ENCODE data around the gene LDB3. TPM values are rescaled to one million over a fixed set of nuclear protein-coding genes. Genes with fewer than 3 reads are reported as not detected.

LDB3 gene
- total RNA-seq, 1 experiment from 2014 or later, result 0.04 TPM

GRCh38 chr10:86726677-86726999, 58.3 kb downstream of the LDB3 start:
- Histone ChIP-seq H2AFZ (ENCODE audit: low read length) (no peak overlapping the region), H3K9ac (ENCODE audit: low read length) (no peak overlapping the region), H3K27ac (ENCODE audit: low read length) (no peak overlapping the region), H3F3A (ENCODE audit: low read length, unreplicated experiment) (no peaks in the 10 kb centered on the region), H3K4me3 (ENCODE audit: low read length) (no peak overlapping the region), H3K9me3 (ENCODE audit: low read length) (no peaks in the 10 kb centered on the region), H3K4me2 (ENCODE audit: low read length) (no peak overlapping the region), H3K9me2 (replicated peaks; ENCODE audit: low read length) (no peaks in the 10 kb centered on the region), H3K79me2 (ENCODE audit: low read length) (no peaks in the 10 kb centered on the region), H4K20me1 (ENCODE audit: low read length) (no peaks in the 10 kb centered on the region), H3K36me3 (ENCODE audit: low read depth, low read length) (no peaks in the 10 kb centered on the region), H3K4me1 (ENCODE audit: insufficient read depth, low read length) (no peaks in the 10 kb centered on the region; the same call in 1 of the 2 replicates), H3K27me3 (ENCODE audit: low read length) (no peaks in the 10 kb centered on the region)
- TF ChIP-seq EZH2phosphoT487 (IDR thresholded peaks at IDR 0.05; ENCODE audit: borderline replicate concordance, low read length) (no peak), EZH2 (IDR thresholded peaks at IDR 0.05; ENCODE audit: low read length, unreplicated experiment) (no peak), CTCF (conservative IDR thresholded peaks at IDR 0.05; ENCODE audit: low read depth, low read length) (no peak)
- DNase-seq (no peak), ATAC-seq (no peak)
- intact Hi-C loops (cut with micrococcal nuclease), result no loop called here
- no TSS peak for BruUV-seq (replicated peaks)
- ChIA-PET CTCF (no interaction called here), POLR2A (ENCODE audit: unreplicated experiment) (no interaction called here)

GRCh38 chr10:86727470-86727869, 59.2 kb downstream of the LDB3 start:
- Histone ChIP-seq H3K27me3 (ENCODE audit: low read length) (no peaks in the 10 kb centered on the region), H3K79me2 (ENCODE audit: low read length) (no peaks in the 10 kb centered on the region), H3K9me2 (replicated peaks; ENCODE audit: low read length) (no peaks in the 10 kb centered on the region), H3K9me3 (ENCODE audit: low read length) (no peaks in the 10 kb centered on the region), H3K4me3 (ENCODE audit: low read length) (no peak overlapping the region), H3K36me3 (ENCODE audit: low read depth, low read length) (no peaks in the 10 kb centered on the region), H3K4me1 (ENCODE audit: insufficient read depth, low read length) (no peaks in the 10 kb centered on the region; the same call in 1 of the 2 replicates), H3F3A (ENCODE audit: low read length, unreplicated experiment) (no peaks in the 10 kb centered on the region), H4K20me1 (ENCODE audit: low read length) (no peaks in the 10 kb centered on the region), H3K4me2 (ENCODE audit: low read length) (no peak overlapping the region), H3K27ac (ENCODE audit: low read length) (no peak overlapping the region), H3K9ac (ENCODE audit: low read length) (no peak overlapping the region), H2AFZ (ENCODE audit: low read length) (no peak overlapping the region)
- no TSS peak for BruUV-seq (replicated peaks)
- TF ChIP-seq CTCF (conservative IDR thresholded peaks at IDR 0.05; ENCODE audit: low read depth, low read length) (no peak), EZH2phosphoT487 (IDR thresholded peaks at IDR 0.05; ENCODE audit: borderline replicate concordance, low read length) (no peak), EZH2 (IDR thresholded peaks at IDR 0.05; ENCODE audit: low read length, unreplicated experiment) (no peak)
- POLR2A ChIA-PET (ENCODE audit: unreplicated experiment), result no interaction called here
- CTCF ChIA-PET, result interaction anchor here (0.6 kb wide), 1 partner anchor 133 kb away, joined by 4 read pairs; no protein-coding TSS in a partner anchor
- no peak for ATAC-seq
- intact Hi-C loops (cut with micrococcal nuclease), result no loop called here
- no peak for DNase-seq

- ChIA-PET POLR2A (ENCODE audit: unreplicated experiment) (no interaction called here), CTCF (no interaction called here)
- no peaks in the 10 kb centered on the region for H3K9me3 ChIP-seq (ENCODE audit: low read length)
- H3K4me2 ChIP-seq (ENCODE audit: low read length), result no peak overlapping the region
- ATAC-seq (no peak), DNase-seq (no peak)
- intact Hi-C loops (cut with micrococcal nuclease), result no loop called here
- H3F3A ChIP-seq (ENCODE audit: low read length, unreplicated experiment), result no peaks in the 10 kb centered on the region
- no peak overlapping the region for H3K9ac ChIP-seq (ENCODE audit: low read length)
- no peaks in the 10 kb centered on the region for H4K20me1 ChIP-seq (ENCODE audit: low read length)
- TF ChIP-seq EZH2 (IDR thresholded peaks at IDR 0.05; ENCODE audit: low read length, unreplicated experiment), result no peak
- no peak for TF ChIP-seq EZH2phosphoT487 (IDR thresholded peaks at IDR 0.05; ENCODE audit: borderline replicate concordance, low read length)
- TF ChIP-seq CTCF (conservative IDR thresholded peaks at IDR 0.05; ENCODE audit: low read depth, low read length), result no peak
- BruUV-seq (replicated peaks), result no TSS peak
- no peak overlapping the region for H3K4me3 ChIP-seq (ENCODE audit: low read length)
- H3K79me2 ChIP-seq (ENCODE audit: low read length), result no peaks in the 10 kb centered on the region
- no peak overlapping the region for H2AFZ ChIP-seq (ENCODE audit: low read length)
- no peak overlapping the region for H3K27ac ChIP-seq (ENCODE audit: low read length)
- no peaks in the 10 kb centered on the region for H3K36me3 ChIP-seq (ENCODE audit: low read depth, low read length)
- H3K4me1 ChIP-seq (ENCODE audit: insufficient read depth, low read length), result no peaks in the 10 kb centered on the region; the same call in 1 of the 2 replicates
- no peaks in the 10 kb centered on the region for H3K9me2 ChIP-seq (replicated peaks; ENCODE audit: low read length)
- H3K27me3 ChIP-seq (ENCODE audit: low read length), result no peaks in the 10 kb centered on the region
These were observed 59.7 kb downstream of the LDB3 start for GRCh38 chr10:86728056-86728455.
